Measurements from ENCODE around the gene CDH12. TPM values are rescaled to one million over a fixed set of nuclear protein-coding genes. Genes with fewer than 3 reads are reported as not detected.
"Not testable (repeated sequence)": the region's sequence is repeated elsewhere in the genome, so short reads cannot be mapped to it uniquely, and the experiment has no call there.

Gene CDH12
- total RNA-seq, 1 experiment from 2014 or later, result not detected

DNA sequence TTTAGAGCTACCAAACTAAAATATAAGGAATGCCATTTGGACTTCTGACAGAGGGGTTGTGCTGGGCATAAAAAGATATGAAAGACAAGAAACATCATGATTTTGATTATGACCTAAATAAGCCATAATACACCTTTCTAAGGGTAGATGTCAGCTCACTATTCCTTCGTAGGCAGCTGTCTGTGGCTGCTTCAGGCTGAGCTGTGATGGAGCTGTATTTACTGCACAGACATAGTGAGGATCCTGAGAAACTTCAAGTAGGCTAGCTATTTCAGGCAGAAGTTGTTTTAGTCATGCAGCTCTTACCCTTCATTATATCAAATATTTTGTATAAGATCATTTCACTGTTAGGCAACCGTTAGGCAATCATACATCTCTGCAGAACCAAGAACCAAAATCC is 511.7 kb downstream of the CDH12 start:
- Histone ChIP-seq H2BK120ac (ENCODE audit: low read depth, low read length, poor library complexity, severe bottlenecking) (no peak overlapping the region), H3T11ph (ENCODE audit: low read length) (no peak overlapping the region), H3K9ac (ENCODE audit: extremely low read depth, insufficient read length, low read length) (no peak overlapping the region), H2BK15ac (ENCODE audit: low read depth, low read length) (no peak overlapping the region), H2AK5ac (ENCODE audit: insufficient read length, low read length) (no peak overlapping the region), H3K27ac (ENCODE audit: insufficient read length, low read depth, low read length) (no peak overlapping the region), H3K23me2 (ENCODE audit: insufficient read length, low read depth, low read length, poor library complexity, severe bottlenecking) (no peaks in the 10 kb centered on the region), H3K4me1 (ENCODE audit: insufficient read depth, low read length) (no peaks in the 10 kb centered on the region), H3K56ac (ENCODE audit: insufficient read length, low read depth, low read length) (no peak overlapping the region), H3K18ac (ENCODE audit: insufficient read length, low read depth, low read length) (no peak overlapping the region), H3K4ac (ENCODE audit: low read depth, low read length) (no peak overlapping the region), H4K91ac (ENCODE audit: insufficient read length, low read depth, low read length) (no peak overlapping the region), H3K79me2 (ENCODE audit: insufficient read depth, low read length) (no peaks in the 10 kb centered on the region), H2BK5ac (ENCODE audit: insufficient read length, low read length) (no peak overlapping the region), H3K79me1 (ENCODE audit: insufficient read depth, low read depth, low read length, poor library complexity, severe bottlenecking) (no peaks in the 10 kb centered on the region), H3K27me3 (ENCODE audit: insufficient read depth, low read length) (no peaks in the 10 kb centered on the region), H3K4me2 (ENCODE audit: insufficient read depth, insufficient read length, low read length) (no peak overlapping the region), H4K20me1 (ENCODE audit: control insufficient read depth, insufficient read depth, insufficient read length) (no peaks in the 10 kb centered on the region), H3K9me3 (ENCODE audit: control insufficient read depth, low read depth, low read length) (no peaks in the 10 kb centered on the region), H3K14ac (ENCODE audit: insufficient read depth, low read length) (no peak overlapping the region), H4K5ac (ENCODE audit: insufficient read length, low read depth, low read length) (no peak overlapping the region), H2BK12ac (ENCODE audit: insufficient read length, low read depth, low read length) (no peak overlapping the region), H4K8ac (replicated peaks; ENCODE audit: insufficient read length, low read depth, low read length) (no peak overlapping the region), H2BK20ac (ENCODE audit: low read depth, low read length, poor library complexity, severe bottlenecking) (no peak overlapping the region), H2AFZ (ENCODE audit: low read length) (no peak overlapping the region), H3K23ac (ENCODE audit: insufficient read length, low read depth, low read length) (no peak overlapping the region)
- Mint-ChIP-seq H3K27me3 (ENCODE audit: low read depth) (no peaks in the 10 kb centered on the region; the same call in 1 of the 2 replicates), H3K4me3 (no peak overlapping the region), H3K9me3 (peaks cover 12 to 15% of the 10 kb centered on the region in 2 experiments), H3K36me3 (ENCODE audit: insufficient read depth in 1 of 3, low read depth in 3 of 3) (peaks cover 6 to 11% (median 8%) of the 10 kb centered on the region in 3 experiments; a peak in 5 of 7 replicates), H3K4me1 (no peaks in the 10 kb centered on the region), H3K27ac (no peak overlapping the region)
- no CpG with 5 or more reads among the region's 2 CpGs for WGBS (ENCODE audit: extremely low coverage, insufficient read length, low lambda C conversion rate)
- DNase-seq, result no peak
- TF ChIP-seq, protein P1, sequence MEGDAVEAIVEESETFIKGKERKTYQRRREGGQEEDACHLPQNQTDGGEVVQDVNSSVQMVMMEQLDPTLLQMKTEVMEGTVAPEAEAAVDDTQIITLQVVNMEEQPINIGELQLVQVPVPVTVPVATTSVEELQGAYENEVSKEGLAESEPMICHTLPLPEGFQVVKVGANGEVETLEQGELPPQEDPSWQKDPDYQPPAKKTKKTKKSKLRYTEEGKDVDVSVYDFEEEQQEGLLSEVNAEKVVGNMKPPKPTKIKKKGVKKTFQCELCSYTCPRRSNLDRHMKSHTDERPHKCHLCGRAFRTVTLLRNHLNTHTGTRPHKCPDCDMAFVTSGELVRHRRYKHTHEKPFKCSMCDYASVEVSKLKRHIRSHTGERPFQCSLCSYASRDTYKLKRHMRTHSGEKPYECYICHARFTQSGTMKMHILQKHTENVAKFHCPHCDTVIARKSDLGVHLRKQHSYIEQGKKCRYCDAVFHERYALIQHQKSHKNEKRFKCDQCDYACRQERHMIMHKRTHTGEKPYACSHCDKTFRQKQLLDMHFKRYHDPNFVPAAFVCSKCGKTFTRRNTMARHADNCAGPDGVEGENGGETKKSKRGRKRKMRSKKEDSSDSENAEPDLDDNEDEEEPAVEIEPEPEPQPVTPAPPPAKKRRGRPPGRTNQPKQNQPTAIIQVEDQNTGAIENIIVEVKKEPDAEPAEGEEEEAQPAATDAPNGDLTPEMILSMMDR (conservative IDR thresholded peaks at IDR 0.05), result no peak

DNA sequence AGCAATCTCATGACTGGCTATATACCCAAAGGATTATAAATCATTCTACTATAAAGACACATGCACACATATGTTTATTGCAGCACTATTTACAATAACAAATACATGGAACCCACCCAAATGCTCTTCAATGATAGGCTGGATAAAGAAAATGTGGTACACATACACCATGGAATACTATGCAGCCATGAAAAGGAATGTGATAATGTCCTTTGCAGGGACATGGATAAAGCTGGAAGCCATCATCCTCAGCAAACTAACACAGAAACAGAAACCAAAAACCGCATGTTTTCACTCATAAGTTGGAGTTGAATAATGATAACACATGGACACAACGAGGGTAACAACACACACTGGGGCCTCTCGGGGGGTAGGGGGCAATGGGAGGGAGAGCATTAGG is 520.2 kb downstream of the CDH12 start:
- not testable (repeated sequence) for H3T11ph ChIP-seq (ENCODE audit: low read length); H3K4ac ChIP-seq (ENCODE audit: low read depth, low read length); H3K9me3 ChIP-seq (ENCODE audit: control insufficient read depth, low read depth, low read length); H3K9ac ChIP-seq (ENCODE audit: extremely low read depth, insufficient read length, low read length); DNase-seq; H3K79me1 ChIP-seq (ENCODE audit: insufficient read depth, low read depth, low read length, poor library complexity, severe bottlenecking); H3K4me1 Mint-ChIP-seq; H2AK5ac ChIP-seq (ENCODE audit: insufficient read length, low read length); H3K18ac ChIP-seq (ENCODE audit: insufficient read length, low read depth, low read length); H2BK5ac ChIP-seq (ENCODE audit: insufficient read length, low read length); H2BK120ac ChIP-seq (ENCODE audit: low read depth, low read length, poor library complexity, severe bottlenecking); H3K27ac ChIP-seq (ENCODE audit: insufficient read length, low read depth, low read length); H4K20me1 ChIP-seq (ENCODE audit: control insufficient read depth, insufficient read depth, insufficient read length); H3K27ac Mint-ChIP-seq; H3K23ac ChIP-seq (ENCODE audit: insufficient read length, low read depth, low read length); H4K91ac ChIP-seq (ENCODE audit: insufficient read length, low read depth, low read length); H3K4me2 ChIP-seq (ENCODE audit: insufficient read depth, insufficient read length, low read length); H3K56ac ChIP-seq (ENCODE audit: insufficient read length, low read depth, low read length); H3K4me1 ChIP-seq (ENCODE audit: insufficient read depth, low read length); H2AFZ ChIP-seq (ENCODE audit: low read length); H4K8ac ChIP-seq (replicated peaks; ENCODE audit: insufficient read length, low read depth, low read length); H3K27me3 ChIP-seq (ENCODE audit: insufficient read depth, low read length); H3K23me2 ChIP-seq (ENCODE audit: insufficient read length, low read depth, low read length, poor library complexity, severe bottlenecking); H4K5ac ChIP-seq (ENCODE audit: insufficient read length, low read depth, low read length); H2BK12ac ChIP-seq (ENCODE audit: insufficient read length, low read depth, low read length); H3K14ac ChIP-seq (ENCODE audit: insufficient read depth, low read length); H3K79me2 ChIP-seq (ENCODE audit: insufficient read depth, low read length); H3K4me3 Mint-ChIP-seq; H3K27me3 Mint-ChIP-seq (ENCODE audit: low read depth); H2BK15ac ChIP-seq (ENCODE audit: low read depth, low read length); H2BK20ac ChIP-seq (ENCODE audit: low read depth, low read length, poor library complexity, severe bottlenecking)
- Mint-ChIP-seq H3K36me3 (ENCODE audit: insufficient read depth in 1 of 3, low read depth in 3 of 3) (peaks cover 17 to 32% (median 25%) of the 10 kb centered on the region in 3 experiments), H3K9me3 (peaks cover 38 to 44% of the 10 kb centered on the region in 2 experiments)
- no CpG with 5 or more reads among the region's 3 CpGs for WGBS (ENCODE audit: extremely low coverage, insufficient read length, low lambda C conversion rate)
